ENCODE results near the gene TCF19.

- TF ChIP-seq CTCF (conservative IDR thresholded peaks at IDR 0.05 in 1 of 2, IDR thresholded peaks at IDR 0.05 in 1 of 2; ENCODE audit: low read depth in 1 of 2, low read length in 2 of 2) (no peak), EZH2 (IDR thresholded peaks at IDR 0.05; ENCODE audit: low read length, missing control alignments) (no peak)
Observed at GRCh38 chr6:31205638-31206037, 47.2 kb downstream of the TCF19 start.

All from fibroblast of lung (primary cell).